H9 (cell line): ENCODE data around the gene SLC6A3. TPM values are rescaled to one million over a fixed set of nuclear protein-coding genes. Genes with fewer than 3 reads are reported as not detected.

Experiments
- DNase-seq: peaks from one replicate; pipeline ENCODE4 v3.0.0-alpha.2; 2017
- H2AFZ ChIP-seq: one replicate; pipeline ENCODE4 v1.6.1; 2013; ENCODE audit warnings: mild to moderate bottlenecking, low read length, control low read depth, moderate library complexity
- H2AK5ac ChIP-seq: 2 replicates; pipeline ENCODE4 v1.6.1; 2013; ENCODE audit warnings: low read length, control low read depth, mixed read lengths; ENCODE audit not compliant: insufficient read length
- H2BK120ac ChIP-seq: one replicate; pipeline ENCODE4 v1.6.1; 2013; ENCODE audit warnings: low read depth, mild to moderate bottlenecking, low read length, control low read depth, inconsistent platforms; ENCODE audit not compliant: poor library complexity, severe bottlenecking
- H2BK12ac ChIP-seq: 2 replicates; pipeline ENCODE4 v1.6.1; 2013; ENCODE audit warnings: low read length, control low read depth, mixed read lengths, low read depth; ENCODE audit not compliant: insufficient read length
- H2BK15ac ChIP-seq: 2 replicates; pipeline ENCODE4 v1.6.1; 2013; ENCODE audit warnings: low read depth, low read length, control low read depth
- H2BK20ac ChIP-seq: one replicate; pipeline ENCODE4 v1.6.1; 2013; ENCODE audit warnings: low read depth, mild to moderate bottlenecking, low read length, control low read depth, inconsistent platforms; ENCODE audit not compliant: poor library complexity, severe bottlenecking
- H2BK5ac ChIP-seq: 2 replicates; pipeline ENCODE4 v1.6.1; 2013; ENCODE audit warnings: low read length, control low read depth, mixed read lengths; ENCODE audit not compliant: insufficient read length
- H3K14ac ChIP-seq: 2 replicates; pipeline ENCODE4 v1.6.1; 2013; ENCODE audit warnings: low read length, control low read depth; ENCODE audit not compliant: insufficient read depth
- H3K18ac ChIP-seq: 2 replicates; pipeline ENCODE4 v1.6.1; 2013; ENCODE audit warnings: low read depth, mild to moderate bottlenecking, mixed read lengths, low read length, control low read depth; ENCODE audit not compliant: insufficient read length
- H3K23ac ChIP-seq: 2 replicates; pipeline ENCODE4 v1.6.1; 2013; ENCODE audit warnings: low read length, control low read depth, mixed read lengths, low read depth; ENCODE audit not compliant: insufficient read length
- H3K23me2 ChIP-seq: 2 replicates; pipeline ENCODE4 v1.6.1; 2013; ENCODE audit warnings: low read depth, mild to moderate bottlenecking, mixed read lengths, low read length, control low read depth; ENCODE audit not compliant: insufficient read length, poor library complexity, severe bottlenecking
- H3K27ac ChIP-seq: 2 replicates; pipeline ENCODE4 v1.5.1; 2013; ENCODE audit warnings: low read length, control low read depth, mixed read lengths, low read depth; ENCODE audit not compliant: insufficient read length
- H3K27me3 ChIP-seq: 2 replicates; pipeline ENCODE4 v1.6.1; 2013; ENCODE audit warnings: low read length, control low read depth, inconsistent platforms; ENCODE audit not compliant: insufficient read depth
- H3K4ac ChIP-seq: 2 replicates; pipeline ENCODE4 v1.6.1; 2013; ENCODE audit warnings: low read depth, mild to moderate bottlenecking, control low read depth, inconsistent platforms, low read length, moderate library complexity
- H3K4me1 ChIP-seq: 2 replicates; pipeline ENCODE4 v1.6.1; 2013; ENCODE audit warnings: low read length, control low read depth, inconsistent platforms; ENCODE audit not compliant: insufficient read depth
- H3K4me2 ChIP-seq: 2 replicates; pipeline ENCODE4 v1.6.1; 2013; ENCODE audit warnings: low read length, control low read depth, mixed read lengths; ENCODE audit not compliant: insufficient read length, insufficient read depth
- H3K56ac ChIP-seq: 2 replicates; pipeline ENCODE4 v1.6.1; 2013; ENCODE audit warnings: low read depth, mild to moderate bottlenecking, mixed read lengths, low read length, control low read depth; ENCODE audit not compliant: insufficient read length
- H3K79me1 ChIP-seq: 2 replicates; pipeline ENCODE4 v1.6.1; 2013; ENCODE audit warnings: low read depth, mild to moderate bottlenecking, moderate library complexity, low read length, control low read depth, inconsistent platforms; ENCODE audit not compliant: insufficient read depth, poor library complexity, severe bottlenecking
- H3K79me2 ChIP-seq: 2 replicates; pipeline ENCODE4 v1.6.1; 2013; ENCODE audit warnings: low read length, control low read depth, inconsistent platforms; ENCODE audit not compliant: insufficient read depth
- H3K9ac ChIP-seq: 2 replicates; pipeline ENCODE4 v1.6.1; 2013; ENCODE audit warnings: low read length, control low read depth, mixed read lengths; ENCODE audit not compliant: insufficient read length; ENCODE audit errors: extremely low read depth
- H3K9me3 ChIP-seq: one replicate; pipeline ENCODE4 v1.6.1; 2013; ENCODE audit warnings: low read depth, low read length, inconsistent platforms; ENCODE audit not compliant: control insufficient read depth
- H3T11ph ChIP-seq: one replicate; pipeline ENCODE4 v1.6.1; 2013; ENCODE audit warnings: mild to moderate bottlenecking, low read length, control low read depth, inconsistent platforms
- H4K20me1 ChIP-seq: one replicate; pipeline ENCODE4 v1.6.1; 2013; ENCODE audit not compliant: control insufficient read depth, insufficient read length, insufficient read depth
- H4K5ac ChIP-seq: 2 replicates; pipeline ENCODE4 v1.6.1; 2013; ENCODE audit warnings: low read depth, mild to moderate bottlenecking, mixed read lengths, low read length, control low read depth; ENCODE audit not compliant: insufficient read length
- H4K8ac ChIP-seq: replicated peaks from 2 replicates; pipeline ENCODE4 v1.6.1; 2013; ENCODE audit warnings: low read length, control low read depth, mixed read lengths, low read depth; ENCODE audit not compliant: insufficient read length
- H4K91ac ChIP-seq: 2 replicates; pipeline ENCODE4 v1.6.1; 2013; ENCODE audit warnings: low read depth, mild to moderate bottlenecking, moderate library complexity, mixed read lengths, low read length, control low read depth; ENCODE audit not compliant: insufficient read length
- H3K27ac Mint-ChIP-seq, 3 experiments: 2 replicates in 2 of 3; 3 replicates in 1 of 3; pipeline ENCODE4 v1.8.0; 2020 to 2021; ENCODE audit warnings: mixed read lengths in 3 of 3, mild to moderate bottlenecking in 1 of 3, moderate library complexity in 1 of 3
- H3K27me3 Mint-ChIP-seq: 2 replicates; pipeline ENCODE4 v1.8.0; 2021; ENCODE audit warnings: low read depth, mild to moderate bottlenecking, moderate library complexity, mixed read lengths
- H3K36me3 Mint-ChIP-seq, 3 experiments: 2 replicates in 2 of 3; 3 replicates in 1 of 3; pipeline ENCODE4 v1.8.0; 2020 to 2021; ENCODE audit warnings: low read depth in 3 of 3, mixed read lengths in 3 of 3; ENCODE audit not compliant: insufficient read depth in 1 of 3
- H3K4me1 Mint-ChIP-seq, 2 experiments: 2 replicates each; pipeline ENCODE4 v1.8.0; 2020; ENCODE audit warnings: mixed read lengths in 2 of 2
- H3K4me3 Mint-ChIP-seq, 2 experiments: 2 replicates in 1 of 2; 3 replicates in 1 of 2; pipeline ENCODE4 v1.8.0; 2020 to 2021; ENCODE audit warnings: mild to moderate bottlenecking in 2 of 2, mixed read lengths in 2 of 2, moderate library complexity in 1 of 2
- H3K9me3 Mint-ChIP-seq, 2 experiments: 2 replicates in 1 of 2; 3 replicates in 1 of 2; pipeline ENCODE4 v1.8.0; 2020; ENCODE audit warnings: mild to moderate bottlenecking in 2 of 2, mixed read lengths in 2 of 2, moderate library complexity in 1 of 2
- WGBS: extraction: QIAGEN DNeasy Blood & Tissue Kit; methylation state at CpG from one replicate; pipeline ENCODE4 v1.1.7; 2013; ENCODE audit warnings: missing lambda C conversion rate, low lambda C conversion rate, mixed read lengths; ENCODE audit not compliant: insufficient read length; ENCODE audit errors: extremely low coverage; 5-methylcytosine and 5-hydroxymethylcytosine counted together
- total RNA-seq: library from RNA; stranded (reverse); gene quantifications from 2 replicates; pipeline ENCODE4 v1.2.1, GENCODE V29; 2021
- TF ChIP-seq, protein P1 (sequence below): fragments of 200-600 bp; sonication (generic); conservative IDR thresholded peaks from 3 replicates; pipeline ENCODE4 v1.8.0; 2021; ENCODE audit warnings: antibody characterized with exemption, mild to moderate bottlenecking

SLC6A3 gene
- total RNA-seq, 1 experiment from 2014 or later, result 0.61 TPM

GRCh38 chr5:1476967-1477310, 31.7 kb upstream of the SLC6A3 start:
- Histone ChIP-seq H3T11ph (no peak overlapping the region), H3K14ac (no peak overlapping the region), H3K4me2 (no peak overlapping the region), H2BK12ac (no peak overlapping the region), H2AFZ (no peak overlapping the region), H3K27ac (no peak overlapping the region), H4K20me1 (peaks cover 2% of the 10 kb centered on the region), H3K56ac (no peak overlapping the region), H3K18ac (no peak overlapping the region), H3K79me1 (no peaks in the 10 kb centered on the region), H3K23ac (no peak overlapping the region), H3K27me3 (no peaks in the 10 kb centered on the region), H3K4me1 (no peaks in the 10 kb centered on the region), H2BK15ac (no peak overlapping the region), H3K9ac (no peak overlapping the region), H4K5ac (no peak overlapping the region), H2BK20ac (no peak overlapping the region), H2BK5ac (no peak overlapping the region), H4K8ac (no peak overlapping the region), H4K91ac (no peak overlapping the region), H2BK120ac (no peak overlapping the region), H3K79me2 (no peaks in the 10 kb centered on the region), H3K4ac (no peak overlapping the region), H3K9me3 (no peaks in the 10 kb centered on the region), H2AK5ac (no peak overlapping the region), H3K23me2 (no peaks in the 10 kb centered on the region)
- WGBS, result no CpG with 5 or more reads among the region's 11 CpGs
- Mint-ChIP-seq H3K27ac (peak overlapping the region in 2 of 3 experiments; percentile 17 to 65; a peak in 2 of 7 replicates), H3K27me3 (no peaks in the 10 kb centered on the region), H3K4me3 (no peak overlapping the region; a peak in 1 of 5 replicates), H3K36me3 (peaks cover 43 to 88% (median 77%) of the 10 kb centered on the region in 3 experiments; a peak in 6 of 7 replicates), H3K4me1 (peaks cover 6 to 9% of the 10 kb centered on the region in 2 experiments), H3K9me3 (no peaks in the 10 kb centered on the region)
- TF ChIP-seq, protein P1, sequence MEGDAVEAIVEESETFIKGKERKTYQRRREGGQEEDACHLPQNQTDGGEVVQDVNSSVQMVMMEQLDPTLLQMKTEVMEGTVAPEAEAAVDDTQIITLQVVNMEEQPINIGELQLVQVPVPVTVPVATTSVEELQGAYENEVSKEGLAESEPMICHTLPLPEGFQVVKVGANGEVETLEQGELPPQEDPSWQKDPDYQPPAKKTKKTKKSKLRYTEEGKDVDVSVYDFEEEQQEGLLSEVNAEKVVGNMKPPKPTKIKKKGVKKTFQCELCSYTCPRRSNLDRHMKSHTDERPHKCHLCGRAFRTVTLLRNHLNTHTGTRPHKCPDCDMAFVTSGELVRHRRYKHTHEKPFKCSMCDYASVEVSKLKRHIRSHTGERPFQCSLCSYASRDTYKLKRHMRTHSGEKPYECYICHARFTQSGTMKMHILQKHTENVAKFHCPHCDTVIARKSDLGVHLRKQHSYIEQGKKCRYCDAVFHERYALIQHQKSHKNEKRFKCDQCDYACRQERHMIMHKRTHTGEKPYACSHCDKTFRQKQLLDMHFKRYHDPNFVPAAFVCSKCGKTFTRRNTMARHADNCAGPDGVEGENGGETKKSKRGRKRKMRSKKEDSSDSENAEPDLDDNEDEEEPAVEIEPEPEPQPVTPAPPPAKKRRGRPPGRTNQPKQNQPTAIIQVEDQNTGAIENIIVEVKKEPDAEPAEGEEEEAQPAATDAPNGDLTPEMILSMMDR, result no peak
- no peak for DNase-seq
